ENCODE data around the gene TMEM247. TPM values are rescaled to one million over a fixed set of nuclear protein-coding genes. Genes with fewer than 3 reads are reported as not detected.
"Not testable (repeated sequence)": the region's sequence is repeated elsewhere in the genome, so short reads cannot be mapped to it uniquely, and the experiment has no call there.

Gene TMEM247
- total RNA-seq, 2 donors from 2014 or later: not detected

- Histone ChIP-seq H3K4me1 (peaks cover 0 to 24% of the 10 kb centered on the region in 2 donors), H3K4me3 (no peak overlapping the region), H3K27me3 (no peaks in the 10 kb centered on the region), H3K27ac (peak overlapping the region in 1 of 2 donors; percentile 62), H3K9me3 (peaks cover 0 to 24% of the 10 kb centered on the region in 2 donors), H3K36me3 (no peaks in the 10 kb centered on the region)
- no peak for TF ChIP-seq CTCF (IDR thresholded peaks at IDR 0.05)
- no peak for DNase-seq (ENCODE audit: low spot score)
These were observed 39.5 kb downstream of the TMEM247 start for GRCh38 chr2:46518861-46519260.

DNA sequence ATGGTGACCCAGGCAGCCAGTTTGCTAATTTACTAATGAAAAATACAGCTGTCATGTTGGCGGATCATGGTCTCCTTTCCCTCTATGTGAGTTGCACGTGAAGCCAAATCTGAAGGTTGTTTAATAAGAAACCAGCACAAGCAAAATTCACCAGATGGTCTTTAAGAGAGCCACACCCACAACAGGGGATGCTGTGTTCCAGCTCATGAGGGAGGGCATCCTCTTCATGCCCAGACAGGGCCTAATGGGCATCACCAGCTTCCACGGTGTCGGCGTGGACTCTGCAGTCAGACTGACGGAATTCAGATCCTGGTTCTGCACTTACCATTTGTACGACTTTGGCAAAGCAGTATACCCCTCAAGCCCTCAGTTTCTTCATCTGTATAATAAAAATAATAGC lies 39.9 kb downstream of the TMEM247 start:
- no peak for TF ChIP-seq CTCF (IDR thresholded peaks at IDR 0.05)
- peaks cover 0 to 22% of the 10 kb centered on the region in 2 donors for H3K9me3 ChIP-seq
- H3K27me3 ChIP-seq: no peaks in the 10 kb centered on the region
- no peak overlapping the region for H3K4me3 ChIP-seq
- peak overlapping the region in 1 of 2 donors; percentile 62 for H3K27ac ChIP-seq
- H3K36me3 ChIP-seq: no peaks in the 10 kb centered on the region
- no peak for DNase-seq (ENCODE audit: low spot score)
- H3K4me1 ChIP-seq: peaks cover 0 to 24% of the 10 kb centered on the region in 2 donors

DNA sequence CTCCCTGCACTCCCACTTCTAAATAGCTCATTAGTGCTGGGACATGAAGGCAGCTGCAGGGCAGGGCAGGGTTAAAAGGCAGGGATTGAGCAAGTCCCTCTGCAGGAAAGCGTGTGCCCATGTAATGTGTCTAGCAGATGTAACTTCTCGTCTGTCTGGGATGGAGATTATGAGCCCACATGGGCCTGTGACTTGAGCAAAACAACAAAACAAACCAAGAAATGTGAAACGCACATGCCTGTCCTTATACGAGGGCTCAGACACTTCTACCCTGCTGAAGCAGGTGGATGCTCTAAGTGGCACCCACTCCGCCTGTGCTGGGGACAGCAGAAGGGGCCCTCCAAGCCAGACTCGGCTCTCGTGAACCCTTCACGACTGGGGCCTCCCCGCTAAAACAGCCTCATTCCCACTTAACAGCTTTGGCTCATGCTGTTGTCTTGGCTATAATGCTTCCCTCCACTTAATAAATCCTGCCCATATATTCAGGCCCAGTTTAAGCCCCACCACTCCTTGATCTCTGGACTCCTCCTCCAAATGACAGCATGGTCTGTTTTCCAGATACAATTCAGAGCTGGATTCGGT lies 40.9 kb downstream of the TMEM247 start:
- DNase-seq (ENCODE audit: low spot score): no peak
- Histone ChIP-seq H3K27ac (peak overlapping the region; percentile 53 to 62), H3K36me3 (no peaks in the 10 kb centered on the region), H3K4me3 (no peak overlapping the region), H3K9me3 (peaks cover 0 to 12% of the 10 kb centered on the region in 2 donors), H3K4me1 (peaks cover 0 to 24% of the 10 kb centered on the region in 2 donors), H3K27me3 (no peaks in the 10 kb centered on the region)
- TF ChIP-seq CTCF (IDR thresholded peaks at IDR 0.05): no peak

DNA sequence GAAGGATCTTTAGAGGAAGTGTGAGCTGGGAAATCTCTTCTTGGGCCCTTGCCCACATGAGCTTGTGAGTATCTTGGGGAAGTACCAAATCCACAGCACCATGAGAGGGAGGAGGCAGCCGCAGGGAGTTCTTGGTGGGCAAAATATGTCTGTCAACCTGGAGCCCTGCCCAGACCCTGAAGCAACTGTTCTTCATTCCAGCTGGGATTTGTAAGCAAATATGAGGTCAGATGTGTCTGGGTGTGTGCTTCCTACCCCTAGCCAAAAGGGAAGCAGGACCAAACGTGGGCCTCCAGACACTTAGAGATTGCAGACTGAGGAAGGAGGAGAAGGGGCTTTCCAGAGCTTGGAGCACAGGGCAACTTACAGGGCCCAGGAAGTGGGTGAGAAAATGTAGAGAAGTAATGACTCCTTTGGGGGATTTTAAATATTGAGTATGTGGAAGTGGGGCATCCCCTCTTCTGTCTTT lies 41.9 kb downstream of the TMEM247 start:
- H3K9me3 ChIP-seq: peaks cover 0 to 3% of the 10 kb centered on the region in 2 donors
- H3K27ac ChIP-seq: peak overlapping the region; percentile 53 to 62
- H3K4me1 ChIP-seq: peaks cover 0 to 24% of the 10 kb centered on the region in 2 donors
- no peaks in the 10 kb centered on the region for H3K27me3 ChIP-seq
- H3K36me3 ChIP-seq: no peaks in the 10 kb centered on the region
- TF ChIP-seq CTCF (IDR thresholded peaks at IDR 0.05): no peak
- peak; percentile 92 for DNase-seq (ENCODE audit: low spot score)
- no peak overlapping the region for H3K4me3 ChIP-seq

DNA sequence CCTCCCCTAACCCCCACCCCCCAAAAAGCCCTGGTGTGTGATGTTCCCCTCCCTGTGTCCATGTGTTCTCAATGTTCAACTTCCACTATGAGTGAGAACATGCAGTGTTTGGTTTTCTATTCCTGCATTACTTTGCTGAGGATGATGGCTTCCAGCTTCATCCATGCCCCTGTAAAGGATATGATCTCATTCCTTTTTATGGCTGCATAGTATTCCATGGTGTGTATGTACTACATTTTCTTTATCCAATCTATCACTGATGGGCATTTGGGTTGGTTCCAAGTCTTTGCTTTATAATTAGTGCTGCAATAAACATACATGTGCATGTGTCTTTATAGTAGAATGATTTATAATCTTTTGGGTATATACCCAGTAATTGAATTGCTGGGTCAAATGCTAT lies 43.0 kb downstream of the TMEM247 start:
- not testable (repeated sequence) for H3K9me3 ChIP-seq; H3K27me3 ChIP-seq; H3K4me3 ChIP-seq; DNase-seq (ENCODE audit: low spot score); H3K36me3 ChIP-seq; H3K27ac ChIP-seq
- H3K4me1 ChIP-seq: peaks cover 0 to 24% of the 10 kb centered on the region in 2 donors

- H3K27me3 ChIP-seq: no peaks in the 10 kb centered on the region
- no peaks in the 10 kb centered on the region for H3K36me3 ChIP-seq
- H3K4me3 ChIP-seq: no peak overlapping the region
- no peaks in the 10 kb centered on the region for H3K9me3 ChIP-seq
- no peak overlapping the region for H3K27ac ChIP-seq
- DNase-seq (ENCODE audit: low spot score): no peak
- H3K4me1 ChIP-seq: peaks cover 0 to 11% of the 10 kb centered on the region in 2 donors
- no peak for TF ChIP-seq CTCF (IDR thresholded peaks at IDR 0.05)
These were observed 46.3 kb downstream of the TMEM247 start for GRCh38 chr2:46525522-46526155.
